HepG2 (cell line): ENCODE results near the gene NOXO1. TPM values are rescaled to one million over a fixed set of nuclear protein-coding genes. Genes with fewer than 3 reads are reported as not detected.

ENCODE experiments used
- CBX5 ChIP-seq: sonication (generic); formaldehyde crosslinking; IDR thresholded peaks from 2 replicates; pipeline ENCODE4 v1.4.0; 2020; ENCODE audit warnings: missing genetic modification reagents, borderline replicate concordance
- DPF2 ChIP-seq: sonication (generic); formaldehyde crosslinking; IDR thresholded peaks from 2 replicates; pipeline ENCODE4 v1.4.0; 2020; ENCODE audit warnings: mild to moderate bottlenecking, low read depth, missing genetic modification reagents, borderline replicate concordance
- EED ChIP-seq: sonication (generic); formaldehyde crosslinking; IDR thresholded peaks from 2 replicates; pipeline ENCODE4 v1.5.0; 2020; ENCODE audit warnings: mild to moderate bottlenecking, missing genetic modification reagents
- HNRNPL ChIP-seq: fragments of 200-400 bp; formaldehyde crosslinking; IDR thresholded peaks from 2 replicates; pipeline ENCODE4 v1.6.1; 2017; ENCODE audit warnings: mild to moderate bottlenecking, low read depth, low read length
- MBD4 ChIP-seq: IDR thresholded peaks from 2 replicates; pipeline ENCODE4 v1.6.1; 2012; ENCODE audit warnings: low read length, inconsistent platforms, borderline replicate concordance
- MED13 ChIP-seq: sonication (generic); formaldehyde crosslinking; IDR thresholded peaks from 2 replicates; pipeline ENCODE4 v1.5.0; 2020; ENCODE audit warnings: missing genetic modification reagents
- PCBP1 ChIP-seq: fragments of 200-400 bp; formaldehyde crosslinking; IDR thresholded peaks from 2 replicates; pipeline ENCODE4 v1.6.1; 2017; ENCODE audit warnings: mild to moderate bottlenecking, low read depth, low read length, borderline replicate concordance
- RNF2 ChIP-seq: fragments of 450-650 bp; conservative IDR thresholded peaks from 2 replicates; pipeline ENCODE4 v1.6.1; 2016; ENCODE audit warnings: low read depth
- SIX1 ChIP-seq: sonication (generic); formaldehyde crosslinking; IDR thresholded peaks from 2 replicates; pipeline ENCODE4 v1.4.0; 2020; ENCODE audit warnings: missing genetic modification reagents, borderline replicate concordance
- SIX4 ChIP-seq: sonication (generic); formaldehyde crosslinking; IDR thresholded peaks from 2 replicates; pipeline ENCODE4 v1.4.0; 2020; ENCODE audit warnings: missing genetic modification reagents
- TFDP2 ChIP-seq: sonication (generic); formaldehyde crosslinking; IDR thresholded peaks from 2 replicates; pipeline ENCODE4 v1.4.0; 2020; ENCODE audit warnings: missing genetic modification reagents
- ZBTB38 ChIP-seq: sonication (generic); formaldehyde crosslinking; IDR thresholded peaks from 2 replicates; pipeline ENCODE4 v1.5.1; 2020; ENCODE audit warnings: mild to moderate bottlenecking, missing genetic modification reagents
- ZBTB40 ChIP-seq, 2 experiments: fragments of 450-650 bp in 1 of 2; sonication (generic) in 1 of 2; formaldehyde crosslinking in 1 of 2; IDR thresholded peaks; 2 replicates each; pipeline versions ENCODE4 v1.6.1 to v1.8.0; 2016 to 2022; ENCODE audit warnings: antibody characterized with exemption in 1 of 2, mild to moderate bottlenecking in 1 of 2, missing genetic modification reagents in 1 of 2
- ZNF280B ChIP-seq: sonication (generic); formaldehyde crosslinking; IDR thresholded peaks from 2 replicates; pipeline ENCODE4 v1.5.0; 2020; ENCODE audit warnings: missing genetic modification reagents, mild to moderate bottlenecking, borderline replicate concordance
- ZNF382 ChIP-seq: sonication (generic); formaldehyde crosslinking; IDR thresholded peaks from 2 replicates; pipeline ENCODE4 v1.5.0; 2020; ENCODE audit warnings: missing genetic modification reagents, mild to moderate bottlenecking, borderline replicate concordance
- ZNF430 ChIP-seq: sonication (generic); formaldehyde crosslinking; IDR thresholded peaks from 2 replicates; pipeline ENCODE4 v1.9.0; 2021; ENCODE audit warnings: mild to moderate bottlenecking, missing genetic modification reagents
- ZNF605 ChIP-seq: sonication (generic); formaldehyde crosslinking; IDR thresholded peaks from 2 replicates; pipeline ENCODE4 v1.8.0; 2022; ENCODE audit warnings: mild to moderate bottlenecking, missing genetic modification reagents
- ZNF766 ChIP-seq: sonication (generic); formaldehyde crosslinking; IDR thresholded peaks from 2 replicates; pipeline ENCODE4 v1.5.0; 2020; ENCODE audit warnings: missing genetic modification reagents, borderline replicate concordance
- ZNF878 ChIP-seq: sonication (generic); formaldehyde crosslinking; IDR thresholded peaks from 2 replicates; pipeline ENCODE4 v1.8.1; 2023; ENCODE audit warnings: mild to moderate bottlenecking, missing genetic modification reagents, moderate library complexity
- polyA plus RNA-seq, 8 experiments: library from polyadenylated mRNA; depleted of rRNA in 3 of 8; stranded (reverse) in 7 of 8; unstranded in 1 of 8; fragments of >200 nt; fragmentation: Illumina TruSeq in 4 of 8; extraction: Trizol in 4 of 8; gene quantifications; 2 replicates each; pipeline versions ENCODE4 v1.2.1 to v1.2.3, GENCODE V29; 2011 to 2016; ENCODE audit warnings: low read depth in 4 of 8, missing spikeins in 1 of 8, mixed read lengths in 1 of 8; ENCODE audit not compliant: insufficient read depth in 1 of 8
- total RNA-seq, 5 experiments: library from RNA; depleted of rRNA; stranded (reverse); fragments of >200 nt; fragmentation: Illumina TruSeq; extraction: Trizol; gene quantifications; 2 replicates each; pipeline ENCODE4 v1.2.3, GENCODE V29; 2016; ENCODE audit warnings: low read depth in 1 of 5

The NOXO1 gene
- total and polyA plus RNA-seq, 2 of the 13 experiments (the other 11 are each of a cell fraction or from before 2014, with no cell fraction given): 0.69 to 1.4 TPM

GRCh38 chr16:2008631-2009163 lies 27.4 kb upstream of the NOXO1 start (continued):
- no peak for TF ChIP-seq PCBP1
- TF ChIP-seq SIX1 (CRISPR knock-in tag): no peak
- TF ChIP-seq ZNF605: 0 out of 2 replicates have a peak, but pooled peaks have one; percentile 34
- no peak for TF ChIP-seq EED (CRISPR knock-in tag)
- TF ChIP-seq DPF2 (CRISPR knock-in tag): no peak
- TF ChIP-seq ZNF280B (CRISPR knock-in tag): no peak; the same call in 1 of the 2 replicates
- no peak for TF ChIP-seq ZNF382 (CRISPR knock-in tag)
- no peak for TF ChIP-seq ZBTB40 (IDR thresholded peaks at IDR 0.05)
- no peak for TF ChIP-seq ZBTB40 (CRISPR knock-in tag; IDR thresholded peaks at IDR 0.05)
- TF ChIP-seq SIX4 (CRISPR knock-in tag): no peak
- TF ChIP-seq ZNF430: no peak
- no peak for TF ChIP-seq MED13
- 0 out of 2 replicates have a peak, but pooled peaks have one; percentile 38 for TF ChIP-seq RNF2
- no peak for TF ChIP-seq ZBTB38 (CRISPR knock-in tag)
- peak; percentile 90 for TF ChIP-seq HNRNPL
- TF ChIP-seq TFDP2: peak; percentile 26; the same call in 1 of the 2 replicates
- TF ChIP-seq MBD4: no peak
- no peak for TF ChIP-seq ZNF766 (CRISPR knock-in tag)
- no peak for TF ChIP-seq ZNF878 (CRISPR knock-in tag)
- TF ChIP-seq CBX5: no peak
